Fibroblast of mammary gland (primary cell): Measurements from ENCODE around the gene FGD6.

Source experiments
- DNase-seq: peaks from one replicate; pipeline ENCODE4 v3.0.0-alpha.2; 2010; ENCODE audit warnings: low read depth
- H3K4me3 ChIP-seq: 2 replicates; pipeline ENCODE4 v1.5.1; 2011; ENCODE audit warnings: low read depth, mild to moderate bottlenecking, low read length, moderate library complexity; ENCODE audit not compliant: control insufficient read depth
- TF ChIP-seq, protein P1 (sequence below): conservative IDR thresholded peaks from 2 replicates; pipeline ENCODE4 v1.5.1; 2011; ENCODE audit warnings: low read depth, low read length, inconsistent platforms; ENCODE audit not compliant: control insufficient read depth, insufficient read depth

FGD6 gene

DNA sequence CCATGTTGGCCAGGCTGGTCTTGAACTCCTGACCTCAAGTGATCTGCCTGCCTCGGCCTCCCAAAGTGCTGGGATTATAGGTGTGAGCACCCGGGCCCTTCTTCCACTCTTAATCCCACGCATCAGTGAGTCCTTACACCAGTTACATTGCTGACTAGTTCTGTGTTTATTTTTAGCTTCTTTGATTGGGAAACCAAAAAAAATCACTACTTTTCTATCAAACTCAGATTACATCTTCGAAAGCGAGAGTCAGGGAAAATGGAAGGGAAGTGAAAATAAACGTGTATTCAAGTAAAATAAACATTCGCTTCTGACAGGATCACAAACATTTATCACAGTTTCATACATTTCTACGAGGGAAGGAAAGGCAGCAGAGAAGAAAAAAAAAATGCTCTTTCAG lies 32.2 kb downstream of the FGD6 start:
- no peak for DNase-seq
- H3K4me3 ChIP-seq = no peak overlapping the region
- TF ChIP-seq, protein P1, sequence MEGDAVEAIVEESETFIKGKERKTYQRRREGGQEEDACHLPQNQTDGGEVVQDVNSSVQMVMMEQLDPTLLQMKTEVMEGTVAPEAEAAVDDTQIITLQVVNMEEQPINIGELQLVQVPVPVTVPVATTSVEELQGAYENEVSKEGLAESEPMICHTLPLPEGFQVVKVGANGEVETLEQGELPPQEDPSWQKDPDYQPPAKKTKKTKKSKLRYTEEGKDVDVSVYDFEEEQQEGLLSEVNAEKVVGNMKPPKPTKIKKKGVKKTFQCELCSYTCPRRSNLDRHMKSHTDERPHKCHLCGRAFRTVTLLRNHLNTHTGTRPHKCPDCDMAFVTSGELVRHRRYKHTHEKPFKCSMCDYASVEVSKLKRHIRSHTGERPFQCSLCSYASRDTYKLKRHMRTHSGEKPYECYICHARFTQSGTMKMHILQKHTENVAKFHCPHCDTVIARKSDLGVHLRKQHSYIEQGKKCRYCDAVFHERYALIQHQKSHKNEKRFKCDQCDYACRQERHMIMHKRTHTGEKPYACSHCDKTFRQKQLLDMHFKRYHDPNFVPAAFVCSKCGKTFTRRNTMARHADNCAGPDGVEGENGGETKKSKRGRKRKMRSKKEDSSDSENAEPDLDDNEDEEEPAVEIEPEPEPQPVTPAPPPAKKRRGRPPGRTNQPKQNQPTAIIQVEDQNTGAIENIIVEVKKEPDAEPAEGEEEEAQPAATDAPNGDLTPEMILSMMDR = no peak

DNA sequence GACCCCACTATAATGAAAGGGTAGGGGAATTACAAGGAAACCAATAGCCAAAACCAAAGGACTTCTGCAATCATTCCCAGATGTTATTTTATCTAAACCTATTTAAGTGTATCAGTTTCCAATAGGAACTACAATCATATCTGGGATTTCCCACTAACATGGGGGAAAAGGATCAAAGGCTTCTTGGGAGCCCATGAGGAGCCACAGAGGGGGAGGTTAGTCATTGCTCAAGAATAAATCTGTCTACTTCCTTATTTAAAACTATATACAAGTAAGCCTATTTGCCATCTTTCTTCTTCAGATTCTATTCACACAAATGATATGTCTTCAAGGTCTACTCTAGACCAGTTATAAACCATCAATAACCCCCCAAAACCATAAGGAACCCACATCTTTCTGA lies 33.1 kb downstream of the FGD6 start:
- no peak overlapping the region for H3K4me3 ChIP-seq
- TF ChIP-seq, protein P1 = no peak
- no peak for DNase-seq

DNA sequence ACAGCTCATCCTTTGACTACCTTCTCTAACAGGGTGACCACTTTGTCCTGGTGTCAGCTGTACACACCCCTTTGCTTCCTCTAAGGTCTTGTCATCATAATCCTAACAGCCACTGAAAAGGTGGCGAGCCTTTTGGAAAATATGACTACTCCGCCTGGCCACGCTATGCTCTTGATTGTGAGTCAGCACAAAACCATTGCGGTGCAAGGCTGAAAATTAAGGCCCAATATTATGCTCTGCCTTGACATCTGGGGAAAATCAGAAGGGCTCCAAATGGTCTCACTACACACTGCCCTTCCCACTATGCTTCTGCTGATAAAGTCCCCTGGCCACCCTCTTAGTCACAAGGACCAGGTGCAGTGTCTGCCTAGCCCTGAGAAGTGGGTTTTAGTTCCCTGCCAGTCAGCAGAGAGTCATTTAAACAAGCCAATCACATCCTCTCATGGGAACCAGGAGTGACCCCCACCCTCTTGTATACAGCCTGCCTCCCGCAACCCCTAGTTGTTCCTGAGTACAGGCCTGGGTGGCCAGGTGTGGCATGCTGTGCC lies 34.3 kb downstream of the FGD6 start:
- H3K4me3 ChIP-seq = no peak overlapping the region
- DNase-seq = peak; percentile 73
- TF ChIP-seq, protein P1 = no peak

DNA sequence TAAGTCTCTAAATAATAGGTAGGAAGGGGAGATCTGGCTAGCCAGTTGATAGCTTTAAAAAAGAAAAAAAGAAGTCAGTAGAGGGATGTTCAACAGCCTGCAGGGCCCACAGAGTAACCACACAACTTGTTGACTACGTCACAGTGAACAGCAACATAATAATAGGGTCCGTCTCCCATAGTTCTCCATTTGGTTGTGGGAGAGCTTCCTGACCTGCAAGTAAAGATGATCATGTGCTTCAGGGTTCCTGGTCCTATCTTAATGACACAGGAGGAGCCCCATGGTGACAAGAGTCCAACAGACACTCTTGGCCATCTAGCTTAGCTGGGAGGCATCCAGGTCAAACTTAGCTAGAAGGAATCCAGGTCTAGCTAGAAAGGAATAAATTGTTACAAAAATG lies 36.2 kb downstream of the FGD6 start:
- TF ChIP-seq, protein P1 = no peak
- DNase-seq = no peak
- no peak overlapping the region for H3K4me3 ChIP-seq

DNA sequence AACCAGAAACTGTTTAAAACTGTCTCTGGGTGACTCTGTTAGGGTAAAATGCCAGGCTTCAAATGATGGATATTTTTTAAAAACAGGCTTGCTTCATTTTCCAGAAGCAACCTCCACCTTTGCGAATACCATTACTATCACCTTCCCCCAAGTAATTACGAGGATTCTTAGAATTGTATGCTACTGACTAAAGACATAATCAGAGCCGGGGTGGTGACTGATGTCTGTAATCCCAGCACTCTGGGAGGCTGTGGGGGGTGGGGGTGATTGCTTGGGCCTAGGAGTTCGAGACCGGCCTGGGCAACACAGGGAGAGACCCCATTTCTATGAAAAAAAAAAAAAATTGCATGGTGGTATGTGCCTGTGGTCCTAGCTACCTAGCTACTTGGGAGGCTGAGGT lies 38.3 kb downstream of the FGD6 start:
- no peak overlapping the region for H3K4me3 ChIP-seq
- no peak for DNase-seq
- TF ChIP-seq, protein P1 = no peak

DNA sequence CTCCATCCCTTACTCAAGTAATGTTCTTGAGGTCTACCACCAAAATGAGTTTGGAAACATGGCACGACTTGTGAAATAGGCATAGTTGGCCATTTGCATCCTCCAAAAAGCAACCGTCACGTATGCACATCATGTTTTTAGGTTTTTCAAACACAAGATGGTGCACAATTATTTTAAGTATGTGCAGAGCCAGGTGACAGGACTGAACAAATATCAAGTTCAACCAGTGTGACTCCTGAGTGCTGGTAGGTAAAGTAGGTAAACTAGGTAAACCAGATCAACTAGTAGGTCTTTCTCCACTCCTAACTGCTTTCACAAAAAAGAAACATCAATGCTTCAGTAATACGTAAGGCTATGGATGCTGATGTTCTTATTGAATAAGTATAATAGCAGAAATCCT lies 39.1 kb downstream of the FGD6 start:
- H3K4me3 ChIP-seq = no peak overlapping the region
- DNase-seq = no peak
- TF ChIP-seq, protein P1 = no peak

DNA sequence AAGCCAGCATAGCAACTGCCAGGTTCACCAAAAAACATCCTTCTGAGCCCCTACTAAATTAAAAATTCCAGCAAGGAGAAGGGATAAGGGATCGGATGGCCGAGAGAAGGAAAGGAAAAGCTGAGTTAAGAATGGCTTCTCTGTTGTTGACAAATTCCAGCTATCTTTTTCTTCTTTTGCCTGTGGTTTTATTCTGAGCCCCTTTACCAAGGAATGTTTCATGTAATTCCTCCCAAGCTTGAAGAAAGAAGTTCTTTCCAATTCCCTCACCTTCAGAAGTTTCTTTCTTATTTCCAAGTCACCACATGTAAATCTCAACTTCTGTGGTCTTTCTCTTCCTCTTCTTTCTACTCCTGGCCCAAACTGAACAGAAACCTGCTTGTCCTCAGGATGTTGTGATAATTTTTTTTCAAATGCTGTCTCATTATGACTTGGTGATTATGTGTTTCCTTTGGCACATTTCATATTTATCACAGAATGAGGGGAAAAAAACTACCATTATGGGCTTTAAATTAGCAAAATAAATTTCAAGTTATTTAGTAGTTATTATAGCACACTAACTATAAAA lies 40.0 kb downstream of the FGD6 start:
- no peak for DNase-seq
- no peak overlapping the region for H3K4me3 ChIP-seq
- TF ChIP-seq, protein P1 = no peak
